ENCODE measurements around the gene MINDY4. TPM values are rescaled to one million over a fixed set of nuclear protein-coding genes. Genes with fewer than 3 reads are reported as not detected.

The MINDY4 gene
- total RNA-seq, 1 donor from 2014 or later, result 2.1 TPM

DNA sequence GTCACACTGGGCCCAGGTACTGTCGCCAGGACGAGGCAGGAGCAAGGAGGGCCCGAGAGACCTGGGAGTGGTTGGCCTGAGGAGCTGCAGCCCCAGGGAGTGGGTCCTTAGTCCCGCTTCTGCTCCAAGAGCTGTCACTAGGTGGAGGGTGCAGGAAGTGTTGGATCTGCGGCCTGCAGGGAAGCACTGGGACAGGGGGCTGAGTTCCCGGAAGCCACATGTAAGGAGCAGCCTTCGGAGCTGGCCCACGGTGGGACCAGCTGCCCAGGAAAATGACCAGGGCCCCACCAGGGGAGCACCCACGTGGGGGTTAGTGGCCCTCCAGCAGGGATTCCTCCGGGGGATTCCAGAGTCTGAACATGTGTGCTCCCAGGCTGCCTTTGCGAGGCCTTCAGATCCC, 131.2 kb downstream of the MINDY4 start:
- no peak for DNase-seq (ENCODE audit: low spot score)
- intact Hi-C loops (cut with DNase I), result no loop called here

DNA sequence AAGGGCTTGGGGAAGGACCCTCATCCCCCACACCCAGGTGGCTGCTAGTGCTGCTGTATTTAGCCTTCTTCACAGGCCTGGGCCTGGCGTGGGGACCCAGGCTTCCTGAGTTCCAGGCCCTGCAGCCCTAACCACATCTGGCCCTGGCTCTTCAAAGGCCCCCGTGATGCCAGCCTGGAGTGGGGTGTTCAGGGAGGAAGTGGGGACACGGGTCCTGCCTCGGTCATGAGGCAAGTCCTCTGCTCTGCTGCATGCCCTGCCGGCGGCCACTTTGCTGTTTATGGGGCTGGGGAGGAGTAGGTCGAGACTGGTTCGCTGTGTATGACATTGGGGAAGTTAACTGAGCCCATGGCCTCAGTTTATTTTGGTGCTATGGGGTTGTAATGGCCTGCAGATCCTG, 131.9 kb downstream of the MINDY4 start:
- intact Hi-C loops (cut with DNase I), result no loop called here
- DNase-seq (ENCODE audit: low spot score), result no peak

DNA sequence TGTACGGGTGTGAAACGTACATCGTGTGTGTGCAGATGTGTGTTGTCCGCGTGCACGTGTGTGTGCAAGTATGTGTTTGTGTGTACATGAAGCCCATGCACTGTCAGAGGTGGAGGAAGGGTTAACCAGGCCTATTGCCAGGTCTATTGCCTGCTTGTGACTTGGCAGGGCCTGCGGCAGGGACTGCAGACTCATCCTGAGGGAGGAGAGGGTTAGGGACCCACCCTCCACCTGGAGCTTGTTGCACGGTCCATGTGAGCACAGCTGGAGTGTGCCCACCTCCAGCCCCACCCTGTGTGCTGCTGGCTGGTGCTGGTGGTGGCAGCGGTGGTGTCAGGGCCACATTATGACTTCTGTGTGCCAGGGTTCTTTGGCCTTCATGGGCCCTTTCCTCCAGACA, 133.3 kb downstream of the MINDY4 start:
- DNase-seq (ENCODE audit: low spot score), result no peak
- intact Hi-C loops (cut with DNase I), result no loop called here

DNA sequence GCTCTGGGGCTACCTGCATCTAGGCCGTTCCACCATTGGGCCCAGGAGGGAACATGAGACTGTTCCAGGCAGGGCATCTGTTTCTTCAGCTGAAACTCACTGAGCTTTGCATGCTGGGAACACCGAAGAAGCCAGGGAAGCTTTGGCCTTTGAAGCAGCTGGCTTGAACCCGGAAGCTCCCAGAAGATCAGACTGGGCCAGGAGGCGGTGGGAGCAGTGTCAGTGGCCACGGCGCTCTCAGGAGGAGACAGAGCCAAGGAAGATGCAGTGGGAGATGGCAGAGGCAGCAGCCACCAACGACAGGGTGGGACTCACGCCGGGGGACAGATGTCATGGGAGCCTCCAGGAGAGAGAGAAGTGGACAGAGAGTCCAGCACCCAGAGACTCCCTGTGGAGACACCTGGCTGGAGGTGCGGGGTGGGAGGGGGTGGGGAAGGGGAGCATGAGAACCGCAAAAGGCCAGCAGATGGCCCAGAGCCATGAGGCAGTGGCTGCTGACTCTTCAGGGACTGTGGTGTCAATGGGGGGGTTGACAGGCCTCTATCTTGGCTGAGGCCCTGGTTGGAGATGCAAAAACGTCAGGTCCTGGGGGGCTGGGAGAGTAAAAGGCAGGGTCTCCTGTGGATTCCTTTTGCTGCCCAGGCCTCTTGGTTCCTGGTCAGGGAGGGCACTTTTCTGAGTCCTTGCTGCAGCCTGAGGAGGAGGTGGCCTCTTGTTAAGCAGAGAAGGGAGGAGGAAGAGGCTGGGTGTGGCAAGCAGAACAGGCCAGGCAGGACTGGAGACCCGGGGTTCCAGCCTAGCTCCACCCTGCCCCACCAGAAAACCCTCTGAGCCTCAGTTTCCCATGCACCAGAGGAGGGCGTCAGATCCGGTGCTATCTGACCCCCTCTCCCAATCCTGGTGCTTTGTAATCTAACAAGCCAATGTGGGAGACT, 134.1 kb downstream of the MINDY4 start:
- no peak for DNase-seq (ENCODE audit: low spot score)
- intact Hi-C loops (cut with DNase I), result loop anchor here (5.0 kb wide), 1 partner anchor 103 kb away; no protein-coding TSS in a partner anchor

DNA sequence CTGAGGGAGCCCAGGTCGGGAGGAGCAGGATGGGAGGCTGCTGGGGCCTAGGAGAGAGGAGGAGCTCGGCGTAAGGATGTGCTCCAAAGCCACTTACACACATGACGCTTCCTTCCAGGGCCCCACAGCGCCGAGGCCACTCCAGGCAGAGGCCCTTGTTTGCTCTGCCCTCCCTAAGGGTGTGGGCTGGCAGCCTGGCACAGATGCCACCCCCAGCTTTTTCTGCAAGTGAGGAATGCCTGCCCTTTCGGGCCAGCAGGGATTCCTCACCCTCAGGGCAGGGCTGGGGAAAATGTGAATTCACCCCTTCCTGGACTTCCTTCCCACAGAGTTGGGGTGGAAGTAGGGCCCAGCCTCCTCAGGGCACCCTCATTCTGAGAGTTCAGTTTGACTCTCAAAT, 134.8 kb downstream of the MINDY4 start:
- intact Hi-C loops (cut with DNase I), result loop anchor here (5.0 kb wide), 1 partner anchor 104 kb away; no protein-coding TSS in a partner anchor
- DNase-seq (ENCODE audit: low spot score), result no peak

DNA sequence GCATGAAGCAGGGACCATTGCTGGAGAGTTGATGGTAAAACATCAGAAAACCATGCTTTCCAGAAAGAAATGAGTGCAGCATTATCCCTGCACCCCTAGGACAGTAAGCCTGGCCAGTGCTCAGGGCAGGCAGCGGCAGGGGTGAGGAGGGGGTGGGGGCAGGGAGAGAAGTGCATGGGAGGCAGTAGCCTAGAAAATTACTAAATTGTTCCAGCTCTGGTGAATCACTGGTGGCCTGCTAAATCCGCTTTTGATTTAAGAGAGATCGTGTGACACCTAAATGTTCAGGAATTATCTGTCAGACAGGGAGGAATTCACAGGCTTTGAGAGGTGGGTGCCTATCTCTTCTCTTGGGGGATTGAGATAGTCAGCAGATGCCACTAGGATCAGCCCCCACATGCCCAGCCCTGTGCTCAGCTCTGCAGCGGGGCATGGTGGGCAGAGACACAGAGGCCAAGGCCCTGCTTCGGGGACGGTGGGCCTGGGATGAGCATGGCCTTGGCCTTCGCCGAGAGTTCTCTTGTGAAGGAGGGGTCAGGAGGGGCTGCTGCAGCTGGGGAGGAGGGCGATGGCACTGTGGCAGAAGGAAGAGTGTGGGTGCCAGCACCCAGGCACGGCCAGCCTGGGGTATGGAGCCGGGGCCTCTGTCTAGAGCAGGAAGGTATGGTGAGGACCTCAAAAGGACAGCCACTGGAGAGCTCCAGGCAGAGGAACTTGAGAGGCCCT, 135.5 kb downstream of the MINDY4 start:
- intact Hi-C loops (cut with DNase I), result loop anchor here (5.0 kb wide), 1 partner anchor 104 kb away; no protein-coding TSS in a partner anchor
- DNase-seq (ENCODE audit: low spot score), result no peak

DNA sequence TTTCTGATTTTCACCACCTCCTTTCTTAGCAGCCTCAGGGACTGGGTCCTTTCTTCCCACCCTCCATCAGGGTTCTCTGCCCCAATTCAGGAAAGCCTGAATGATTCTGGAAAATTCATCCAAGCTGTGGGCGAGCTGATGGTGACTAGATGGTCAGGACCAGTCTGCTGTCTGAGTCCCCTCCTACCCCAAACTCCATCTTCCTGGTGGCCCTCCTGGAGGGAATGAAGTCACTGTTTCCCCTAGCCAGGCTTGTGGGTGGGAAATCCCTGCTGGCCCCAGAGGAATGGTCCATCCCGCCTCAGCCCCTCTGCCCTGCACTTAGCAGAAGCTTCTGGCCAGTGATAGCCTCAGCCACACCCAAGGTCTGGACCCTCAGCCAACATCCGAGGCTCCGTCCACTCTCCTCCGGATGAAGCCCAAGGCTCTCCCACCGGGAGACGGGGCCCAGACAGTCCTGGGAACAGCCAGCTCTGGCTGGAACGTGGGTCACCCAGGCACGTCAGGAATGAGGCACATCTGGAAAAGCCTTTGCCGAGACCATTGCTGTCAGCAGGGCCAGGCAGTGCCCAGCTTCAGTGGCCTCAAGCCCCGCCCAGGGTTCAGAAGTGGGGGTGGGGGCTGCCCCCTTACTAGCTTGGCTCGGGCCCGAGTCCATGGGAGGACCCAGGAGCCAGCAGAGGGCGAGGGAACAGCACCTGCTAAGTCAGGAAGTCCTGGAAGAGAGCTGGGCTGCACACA, 136.5 kb downstream of the MINDY4 start:
- intact Hi-C loops (cut with DNase I), result loop anchor here (5.0 kb wide), 1 partner anchor 105 kb away; no protein-coding TSS in a partner anchor
- no peak for DNase-seq (ENCODE audit: low spot score)

DNA sequence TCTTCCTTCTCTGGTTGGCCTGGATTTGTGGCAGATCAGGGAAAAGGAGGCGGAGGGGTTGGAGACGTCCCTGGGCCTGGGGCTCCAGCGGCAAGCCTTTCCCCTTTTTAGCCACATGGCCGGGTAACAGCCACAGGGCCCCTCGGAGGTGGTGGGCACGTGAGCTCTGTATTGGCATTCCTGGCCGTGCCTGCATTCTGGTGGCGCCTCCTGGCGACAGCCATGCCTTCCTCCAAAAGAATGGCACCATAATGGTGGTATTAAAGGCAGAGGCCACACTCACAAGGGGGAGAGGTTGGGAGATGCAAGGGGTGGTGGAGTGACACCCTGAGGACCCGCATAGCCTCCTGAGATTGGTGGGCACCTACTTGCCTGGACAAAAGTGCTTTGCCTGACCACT, 137.5 kb downstream of the MINDY4 start:
- intact Hi-C loops (cut with DNase I), result loop anchor here (5.0 kb wide), 1 partner anchor 106 kb away; no protein-coding TSS in a partner anchor
- no peak for DNase-seq (ENCODE audit: low spot score)

DNA sequence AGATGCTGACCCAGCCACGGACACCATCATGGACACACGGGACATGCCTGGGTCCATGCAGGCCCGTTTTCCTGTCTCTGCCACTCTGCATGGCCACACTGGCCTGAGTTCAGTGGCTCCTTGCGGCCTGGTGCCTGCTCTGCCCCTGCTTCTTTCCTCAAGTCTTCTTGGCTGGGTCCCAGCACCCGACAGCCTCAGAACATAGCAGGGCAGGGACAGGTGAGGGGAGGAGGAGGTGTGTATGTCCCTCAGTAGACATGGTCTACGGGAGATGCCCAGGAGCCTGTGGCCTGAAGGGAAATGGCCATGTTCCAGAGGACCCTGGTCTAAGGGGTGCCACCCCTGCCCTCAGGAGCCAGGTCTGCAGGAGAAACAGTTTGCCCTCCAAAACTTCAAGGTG, 138.2 kb downstream of the MINDY4 start:
- DNase-seq (ENCODE audit: low spot score), result no peak
- intact Hi-C loops (cut with DNase I), result loop anchor here (5.0 kb wide), 1 partner anchor 107 kb away; no protein-coding TSS in a partner anchor

DNA sequence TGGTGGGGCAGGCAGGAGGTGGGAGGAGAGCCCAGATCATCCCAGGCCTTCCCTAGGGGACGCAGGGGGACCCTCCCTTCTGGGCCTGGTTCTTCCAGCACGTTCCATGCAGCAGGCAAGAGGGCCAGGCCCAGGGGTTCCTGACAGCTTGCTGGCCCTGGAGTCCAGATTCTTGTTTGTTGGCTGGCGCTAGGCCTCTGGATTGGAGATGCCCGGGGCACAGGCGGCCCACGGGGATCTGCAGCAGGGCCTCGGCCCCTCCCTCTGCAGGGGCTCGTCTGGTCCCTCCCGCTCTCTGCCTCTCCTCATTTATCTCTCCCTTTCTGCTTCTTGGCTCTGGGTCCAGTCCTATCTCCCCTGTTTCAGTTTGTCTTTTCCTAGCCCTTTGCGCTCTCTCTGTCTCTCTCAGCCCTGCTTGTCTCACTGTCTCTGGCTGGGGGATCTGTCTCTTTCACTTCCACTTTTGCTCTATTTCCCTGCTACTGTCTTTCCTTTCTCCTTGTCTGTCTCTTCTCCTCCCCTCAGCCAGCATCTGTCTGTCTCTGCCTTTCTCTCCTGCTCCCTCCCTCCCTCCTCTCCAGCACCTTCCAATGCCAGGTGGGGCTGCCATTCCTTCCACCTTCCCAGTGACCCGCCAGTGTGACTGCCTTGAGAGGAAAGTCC, 139.3 kb downstream of the MINDY4 start:
- intact Hi-C loops (cut with DNase I), result loop anchor here (5.0 kb wide), 1 partner anchor 158 kb away; the partner anchor contains the start of gene INMT
- DNase-seq (ENCODE audit: low spot score), result no peak

DNA sequence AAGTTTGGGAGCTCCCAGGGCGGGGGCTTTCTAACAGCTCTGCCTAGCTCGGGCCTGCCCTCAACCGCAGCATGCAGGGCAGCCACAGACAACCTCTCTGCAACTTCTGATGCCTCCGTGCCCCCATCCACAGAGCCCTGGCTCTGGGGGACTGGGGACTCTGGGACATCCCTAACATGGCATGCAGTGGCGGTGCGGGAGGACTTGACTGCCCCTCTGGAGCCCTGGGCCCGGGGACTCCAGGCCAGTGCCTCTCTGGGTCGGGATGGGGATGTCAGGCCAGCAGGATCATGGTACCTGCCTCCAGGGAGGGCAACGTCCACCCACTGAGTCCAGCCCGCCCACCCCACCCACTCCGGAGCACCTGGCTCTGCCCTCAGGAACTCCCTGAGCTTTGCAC, 139.9 kb downstream of the MINDY4 start:
- no peak for DNase-seq (ENCODE audit: low spot score)
- intact Hi-C loops (cut with DNase I), result loop anchor here (5.0 kb wide), 1 partner anchor 159 kb away; the partner anchor contains the start of gene INMT

DNA sequence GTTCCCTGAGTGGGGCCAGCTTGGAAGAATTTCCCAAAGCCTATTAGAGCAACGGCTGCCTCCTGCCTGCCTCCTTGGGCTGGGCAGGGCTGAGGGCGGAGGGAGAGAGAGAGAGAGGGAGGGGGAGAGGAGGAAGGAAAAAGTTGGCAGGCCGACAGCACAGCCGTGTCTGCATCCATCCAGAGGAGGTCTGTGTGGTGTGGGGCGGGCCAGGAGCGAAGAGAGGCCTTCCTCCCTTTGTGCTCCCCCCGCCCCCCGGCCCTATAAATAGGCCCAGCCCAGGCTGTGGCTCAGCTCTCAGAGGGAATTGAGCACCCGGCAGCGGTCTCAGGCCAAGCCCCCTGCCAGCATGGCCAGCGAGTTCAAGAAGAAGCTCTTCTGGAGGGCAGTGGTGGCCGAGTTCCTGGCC, 140.3 kb downstream of the MINDY4 start, which contains the start of gene AQP1:
Gene AQP1 (plus strand): TSS at position 293 of the 409 bp plus-strand sequence. CDS start 57 bp downstream, at position 350.
- peak; percentile 92 for DNase-seq (ENCODE audit: low spot score)
- intact Hi-C loops (cut with DNase I), result loop anchor here (5.0 kb wide), 1 partner anchor 159 kb away; the partner anchor contains the start of gene INMT

DNA sequence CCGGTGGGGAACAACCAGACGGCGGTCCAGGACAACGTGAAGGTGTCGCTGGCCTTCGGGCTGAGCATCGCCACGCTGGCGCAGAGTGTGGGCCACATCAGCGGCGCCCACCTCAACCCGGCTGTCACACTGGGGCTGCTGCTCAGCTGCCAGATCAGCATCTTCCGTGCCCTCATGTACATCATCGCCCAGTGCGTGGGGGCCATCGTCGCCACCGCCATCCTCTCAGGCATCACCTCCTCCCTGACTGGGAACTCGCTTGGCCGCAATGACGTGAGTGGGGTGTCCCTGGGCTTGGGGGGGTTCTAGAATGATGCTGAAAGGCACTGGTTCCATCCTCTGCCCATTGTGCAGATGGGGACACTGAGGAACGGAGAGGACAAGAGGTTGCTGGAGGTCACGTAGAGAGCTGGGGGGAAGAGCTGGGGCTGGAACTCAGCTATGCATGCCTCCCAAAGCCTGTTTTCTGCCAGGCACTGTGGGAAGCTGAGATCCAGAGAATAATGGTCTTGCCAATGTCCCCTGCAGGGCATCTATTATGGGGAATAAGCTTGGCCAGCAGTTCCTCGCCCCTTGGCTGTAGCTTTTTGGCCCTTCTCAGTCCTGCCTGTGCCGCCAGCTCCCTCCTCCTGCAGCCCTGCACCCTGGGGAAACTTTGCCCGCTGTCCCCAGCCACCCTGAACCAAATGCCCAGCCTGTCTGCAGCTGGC, 141.0 kb downstream of the MINDY4 start:
- intact Hi-C loops (cut with DNase I), result loop anchor here (5.0 kb wide), 1 partner anchor 160 kb away; the partner anchor contains the start of gene INMT
- no peak for DNase-seq (ENCODE audit: low spot score)

DNA sequence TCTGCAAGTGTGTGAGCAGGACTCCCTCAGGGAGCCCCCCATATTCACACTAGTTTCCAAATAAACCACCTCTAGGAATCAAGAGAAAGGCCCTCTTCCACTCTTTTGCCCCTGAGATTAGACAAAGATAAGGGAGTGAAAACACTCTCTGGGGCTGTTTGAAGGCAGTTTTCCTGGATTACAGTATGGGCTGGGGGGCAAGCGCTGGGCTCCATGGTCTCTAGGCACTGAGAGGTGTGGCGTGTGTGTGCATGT, 141.4 kb downstream of the MINDY4 start:
- intact Hi-C loops (cut with DNase I), result loop anchor here (5.0 kb wide), 1 partner anchor 160 kb away; the partner anchor contains the start of gene INMT
- no peak for DNase-seq (ENCODE audit: low spot score)

DNA sequence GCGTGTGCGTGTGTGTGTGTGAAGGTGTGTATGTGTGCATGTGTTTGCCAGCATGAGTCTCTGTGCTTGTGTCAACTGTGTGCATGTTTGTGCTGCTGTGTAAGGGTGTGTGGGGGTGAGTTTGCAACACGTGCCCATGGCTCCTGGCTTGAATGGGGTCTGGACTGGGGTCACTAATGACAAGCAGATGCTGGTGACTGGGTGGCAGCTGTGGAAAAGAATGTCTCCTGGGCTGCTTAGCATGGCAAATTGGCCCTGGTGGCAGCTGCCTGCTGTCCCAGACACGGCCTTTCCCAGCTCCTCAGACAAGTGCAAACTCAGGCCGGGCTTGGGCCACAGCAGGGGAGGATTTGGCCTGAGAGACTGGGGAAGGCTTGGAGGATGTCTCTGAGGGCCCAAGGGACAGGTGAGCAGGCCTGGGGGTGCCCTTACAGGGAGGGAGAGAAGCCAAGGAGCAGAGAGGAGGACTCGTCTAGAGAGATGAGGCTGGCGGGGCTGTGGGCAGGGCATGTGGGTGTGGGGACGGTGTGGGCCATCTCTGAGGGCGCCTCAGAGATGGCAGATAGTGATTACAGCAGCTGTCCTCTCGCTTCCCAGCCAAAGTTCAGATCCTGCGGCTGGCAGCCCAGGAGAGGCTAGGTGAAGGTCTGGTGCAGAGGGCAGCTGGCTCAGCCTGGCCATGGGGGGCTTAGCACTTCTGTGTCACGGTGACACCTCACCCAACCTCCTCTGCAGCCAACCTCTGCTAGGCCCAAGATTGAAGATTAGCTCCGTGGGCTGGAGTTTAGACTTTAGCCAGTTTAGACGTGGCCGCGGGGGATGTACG, 142.0 kb downstream of the MINDY4 start:
- intact Hi-C loops (cut with DNase I), result loop anchor here (5.0 kb wide), 1 partner anchor 161 kb away; the partner anchor contains the start of gene INMT
- no peak for DNase-seq (ENCODE audit: low spot score)

DNA sequence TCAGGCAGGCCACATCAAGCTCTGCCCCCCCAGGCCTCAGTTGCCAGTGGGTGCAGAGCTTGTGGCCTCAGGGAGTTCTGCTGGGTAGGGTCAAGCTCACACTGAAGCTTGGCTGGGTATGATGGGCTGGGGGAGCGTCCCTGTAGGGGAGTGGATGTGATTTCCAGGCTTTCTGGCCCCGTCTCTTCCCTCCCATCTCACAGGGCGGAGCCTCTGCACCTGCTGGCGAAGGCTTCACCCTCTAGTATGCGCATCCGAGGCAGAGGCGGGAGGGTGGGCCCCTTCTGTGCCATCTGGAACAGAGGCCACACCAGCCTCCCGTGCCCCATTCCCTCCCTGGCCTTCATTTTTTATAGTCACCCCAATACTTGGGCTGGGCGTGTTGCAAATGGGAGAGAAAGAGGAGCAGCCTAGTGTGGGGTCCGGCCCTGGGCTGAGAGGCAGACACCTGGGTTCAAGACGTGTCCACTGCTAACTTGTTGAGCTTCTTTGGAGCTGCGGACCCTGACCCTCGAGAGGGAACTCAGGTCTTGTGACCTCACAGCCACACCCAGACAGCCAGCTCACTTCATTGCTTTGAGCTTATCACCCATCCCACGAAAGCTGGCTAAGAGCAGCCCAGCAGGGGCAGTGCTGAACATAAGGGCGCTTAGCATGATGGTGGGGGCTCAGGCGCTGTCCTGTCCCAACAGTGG, 142.8 kb downstream of the MINDY4 start:
- DNase-seq (ENCODE audit: low spot score), result no peak
- intact Hi-C loops (cut with DNase I), result loop anchor here (5.0 kb wide), 1 partner anchor 162 kb away; the partner anchor contains the start of gene INMT

DNA sequence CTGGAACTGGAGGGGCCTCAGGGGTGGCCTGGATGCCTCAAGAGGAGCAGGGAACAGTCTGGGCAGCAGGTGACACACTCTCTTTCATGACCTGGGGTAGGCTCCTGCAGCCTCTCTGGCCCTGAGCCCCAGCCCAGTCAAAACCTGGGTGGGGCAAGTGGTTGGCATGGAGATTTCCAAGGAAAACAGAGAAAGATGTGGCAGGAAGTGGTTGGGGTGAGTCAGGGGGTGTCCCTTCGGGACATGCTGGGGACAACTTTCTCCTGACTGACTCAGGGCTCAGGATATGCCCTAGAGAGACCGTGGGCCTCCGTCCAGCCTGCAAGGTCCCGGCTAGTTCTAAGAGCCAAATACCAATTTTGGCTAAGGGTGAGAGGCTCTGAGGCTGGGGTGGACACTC, 143.4 kb downstream of the MINDY4 start:
- no peak for DNase-seq (ENCODE audit: low spot score)
- intact Hi-C loops (cut with DNase I), result loop anchor here (5.0 kb wide), 1 partner anchor 162 kb away; the partner anchor contains the start of gene INMT
